ENCODE data around the gene ARVCF.

Gene ARVCF

GRCh38 chr22:19932367-19933206, 84.0 kb downstream of the ARVCF start:
- no peaks in the 10 kb centered on the region for H3K4me1 Mint-ChIP-seq
- H3K9me3 Mint-ChIP-seq, result peaks cover 21% of the 10 kb centered on the region
- TF ChIP-seq, protein P1, sequence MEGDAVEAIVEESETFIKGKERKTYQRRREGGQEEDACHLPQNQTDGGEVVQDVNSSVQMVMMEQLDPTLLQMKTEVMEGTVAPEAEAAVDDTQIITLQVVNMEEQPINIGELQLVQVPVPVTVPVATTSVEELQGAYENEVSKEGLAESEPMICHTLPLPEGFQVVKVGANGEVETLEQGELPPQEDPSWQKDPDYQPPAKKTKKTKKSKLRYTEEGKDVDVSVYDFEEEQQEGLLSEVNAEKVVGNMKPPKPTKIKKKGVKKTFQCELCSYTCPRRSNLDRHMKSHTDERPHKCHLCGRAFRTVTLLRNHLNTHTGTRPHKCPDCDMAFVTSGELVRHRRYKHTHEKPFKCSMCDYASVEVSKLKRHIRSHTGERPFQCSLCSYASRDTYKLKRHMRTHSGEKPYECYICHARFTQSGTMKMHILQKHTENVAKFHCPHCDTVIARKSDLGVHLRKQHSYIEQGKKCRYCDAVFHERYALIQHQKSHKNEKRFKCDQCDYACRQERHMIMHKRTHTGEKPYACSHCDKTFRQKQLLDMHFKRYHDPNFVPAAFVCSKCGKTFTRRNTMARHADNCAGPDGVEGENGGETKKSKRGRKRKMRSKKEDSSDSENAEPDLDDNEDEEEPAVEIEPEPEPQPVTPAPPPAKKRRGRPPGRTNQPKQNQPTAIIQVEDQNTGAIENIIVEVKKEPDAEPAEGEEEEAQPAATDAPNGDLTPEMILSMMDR (IDR thresholded peaks at IDR 0.05; ENCODE audit: unreplicated experiment in 3 of 3), result no peak
- peaks cover 3% of the 10 kb centered on the region for H3K27me3 Mint-ChIP-seq (ENCODE audit: low read depth)
- no peak overlapping the region for H3K27ac Mint-ChIP-seq
- peaks cover 23% of the 10 kb centered on the region for H3K36me3 Mint-ChIP-seq (ENCODE audit: low read depth)
- H3K4me3 Mint-ChIP-seq, result no peak overlapping the region

DNA sequence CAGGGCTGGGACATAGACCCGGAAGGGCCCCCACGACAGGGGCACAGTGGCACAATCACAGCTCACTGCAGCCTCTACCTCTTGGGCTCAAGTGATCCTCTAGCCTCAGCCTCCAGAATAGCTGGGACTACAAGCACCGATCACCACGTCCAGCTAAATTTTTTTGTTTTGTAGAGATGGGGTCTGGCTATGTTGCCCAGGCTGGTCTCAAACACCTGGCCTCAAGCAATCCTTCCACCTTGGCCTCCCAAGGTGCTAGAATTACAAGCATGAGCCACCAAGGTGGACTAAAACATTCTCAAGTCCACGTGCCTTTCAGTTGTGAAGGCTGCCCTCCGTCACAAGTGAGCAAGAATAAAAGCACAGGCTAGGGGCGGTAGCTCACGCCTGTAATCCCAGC, 85.1 kb downstream of the ARVCF start:
- Mint-ChIP-seq H3K27ac (no peak overlapping the region), H3K9me3 (peaks cover 12% of the 10 kb centered on the region), H3K4me3 (no peak overlapping the region), H3K36me3 (ENCODE audit: low read depth) (peaks cover 14% of the 10 kb centered on the region), H3K27me3 (ENCODE audit: low read depth) (peaks cover 3% of the 10 kb centered on the region), H3K4me1 (no peaks in the 10 kb centered on the region)
- TF ChIP-seq, protein P1 (IDR thresholded peaks at IDR 0.05; ENCODE audit: unreplicated experiment in 3 of 3), result no peak

DNA sequence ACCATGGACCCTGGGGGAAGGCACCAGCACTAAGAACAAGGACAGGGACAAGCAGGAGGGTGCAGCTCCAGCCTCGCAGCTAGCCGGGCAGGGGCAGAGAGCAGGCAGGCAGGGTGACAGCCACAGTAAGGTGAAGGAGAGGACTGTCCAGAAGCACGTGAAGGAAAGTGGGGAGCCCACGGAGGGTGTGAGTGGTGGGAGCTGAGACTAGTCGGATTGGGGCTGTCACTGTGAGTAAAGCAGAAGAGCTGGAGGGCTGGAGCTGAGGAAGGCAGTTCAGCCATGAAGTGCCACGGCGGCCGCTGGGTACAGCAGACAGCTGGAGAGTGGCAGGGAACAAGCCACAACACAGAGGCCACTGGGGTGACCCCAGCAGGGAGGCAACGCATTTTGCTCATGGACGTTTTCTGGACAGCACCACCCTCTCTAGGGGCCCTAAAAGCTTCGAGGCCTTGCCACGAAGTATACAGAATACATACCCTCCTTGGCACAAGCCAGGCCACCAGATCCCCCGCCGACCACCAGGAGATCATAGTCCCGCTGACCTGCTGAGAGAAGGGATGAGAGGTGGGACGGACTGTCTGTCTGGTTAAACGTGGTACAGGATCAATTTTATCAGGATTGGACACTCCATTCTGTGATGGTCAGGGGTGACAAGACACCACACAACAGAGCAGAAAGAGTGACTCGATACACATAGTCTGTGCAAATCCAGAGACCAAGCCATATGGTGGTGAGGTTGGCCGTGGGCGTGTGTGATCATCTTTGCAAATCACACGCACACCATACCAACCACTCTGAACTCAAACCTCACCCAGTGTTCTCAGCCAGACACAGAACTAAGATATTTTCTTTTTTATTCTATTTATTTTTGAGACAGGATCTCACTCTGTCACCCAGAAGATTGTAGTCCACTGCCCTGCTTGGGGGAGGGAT, 85.8 kb downstream of the ARVCF start:
- H3K4me3 Mint-ChIP-seq, result no peak overlapping the region
- TF ChIP-seq, protein P1 (IDR thresholded peaks at IDR 0.05; ENCODE audit: unreplicated experiment in 3 of 3), result no peak
- peaks cover 7% of the 10 kb centered on the region for H3K36me3 Mint-ChIP-seq (ENCODE audit: low read depth)
- H3K27me3 Mint-ChIP-seq (ENCODE audit: low read depth), result no peaks in the 10 kb centered on the region
- peaks cover 5% of the 10 kb centered on the region for H3K9me3 Mint-ChIP-seq
- H3K4me1 Mint-ChIP-seq, result no peaks in the 10 kb centered on the region
- no peak overlapping the region for H3K27ac Mint-ChIP-seq

DNA sequence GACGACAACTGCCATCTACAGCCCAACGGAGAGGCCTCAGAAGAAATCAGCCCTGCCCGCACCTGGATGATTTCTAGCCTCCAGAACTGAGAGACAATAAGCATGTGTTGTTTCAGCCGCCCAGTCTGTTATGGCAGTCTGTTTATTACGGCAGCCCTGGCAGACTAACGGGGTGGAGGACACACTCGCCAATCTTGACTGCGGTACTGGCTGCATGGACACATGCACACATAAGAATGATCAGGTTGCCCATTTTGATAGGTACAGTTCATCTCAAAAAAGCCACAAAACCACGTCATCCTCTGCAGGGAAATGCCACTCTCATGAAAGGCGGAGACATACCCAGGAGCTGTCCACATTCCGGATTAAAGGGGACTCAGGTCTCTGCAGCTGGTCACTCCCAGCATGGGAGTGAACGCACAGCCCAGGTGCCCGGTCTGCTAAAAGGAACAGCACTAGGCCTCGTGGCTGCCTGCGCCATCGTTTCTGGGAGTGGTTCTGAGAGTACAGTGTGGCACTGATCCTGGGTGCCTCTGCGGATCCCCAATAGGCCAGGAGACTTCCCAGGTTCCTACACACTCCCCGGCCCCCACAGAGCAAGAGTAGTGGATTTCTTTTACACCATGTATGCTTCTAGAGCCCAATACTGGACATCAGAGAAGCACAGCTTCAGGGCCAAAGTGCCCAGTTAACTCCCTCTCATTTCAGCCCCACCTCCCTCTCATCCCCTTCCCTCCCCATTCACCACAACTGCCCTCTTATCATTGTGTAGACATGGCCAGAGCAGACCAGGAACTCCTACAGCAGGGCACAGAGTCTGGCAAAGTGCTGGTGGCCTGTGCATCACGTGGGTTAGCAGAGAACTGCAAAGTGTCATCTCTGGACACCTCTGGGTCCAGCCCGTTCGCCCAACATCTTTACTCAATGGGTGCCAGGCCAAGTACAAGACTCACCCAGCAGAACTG, 86.8 kb downstream of the ARVCF start:
- H3K36me3 Mint-ChIP-seq (ENCODE audit: low read depth), result no peaks in the 10 kb centered on the region
- H3K27ac Mint-ChIP-seq, result no peak overlapping the region
- H3K27me3 Mint-ChIP-seq (ENCODE audit: low read depth), result no peaks in the 10 kb centered on the region
- H3K9me3 Mint-ChIP-seq, result no peaks in the 10 kb centered on the region
- no peak overlapping the region for H3K4me3 Mint-ChIP-seq
- H3K4me1 Mint-ChIP-seq, result no peaks in the 10 kb centered on the region
- TF ChIP-seq, protein P1 (IDR thresholded peaks at IDR 0.05; ENCODE audit: unreplicated experiment in 3 of 3), result no peak

- no peak overlapping the region for H3K27ac Mint-ChIP-seq
- H3K36me3 Mint-ChIP-seq (ENCODE audit: low read depth), result peaks cover 3% of the 10 kb centered on the region
- no peak overlapping the region for H3K4me3 Mint-ChIP-seq
- no peaks in the 10 kb centered on the region for H3K27me3 Mint-ChIP-seq (ENCODE audit: low read depth)
- H3K9me3 Mint-ChIP-seq, result no peaks in the 10 kb centered on the region
- TF ChIP-seq, protein P1 (IDR thresholded peaks at IDR 0.05; ENCODE audit: unreplicated experiment in 3 of 3), result no peak
- H3K4me1 Mint-ChIP-seq, result no peaks in the 10 kb centered on the region
Measured at GRCh38 chr22:19928207-19928606, 88.4 kb downstream of the ARVCF start.

Measured in nephron (organoid).